ENCODE results near the gene SGF29. TPM values are rescaled to one million over a fixed set of nuclear protein-coding genes. Genes with fewer than 3 reads are reported as not detected.
"Not testable (repeated sequence)": the region's sequence is repeated elsewhere in the genome, so short reads cannot be mapped to it uniquely, and the experiment has no call there.

SGF29 gene
- total RNA-seq, 2 experiments from 2014 or later = 47.0 to 49.8 TPM

DNA sequence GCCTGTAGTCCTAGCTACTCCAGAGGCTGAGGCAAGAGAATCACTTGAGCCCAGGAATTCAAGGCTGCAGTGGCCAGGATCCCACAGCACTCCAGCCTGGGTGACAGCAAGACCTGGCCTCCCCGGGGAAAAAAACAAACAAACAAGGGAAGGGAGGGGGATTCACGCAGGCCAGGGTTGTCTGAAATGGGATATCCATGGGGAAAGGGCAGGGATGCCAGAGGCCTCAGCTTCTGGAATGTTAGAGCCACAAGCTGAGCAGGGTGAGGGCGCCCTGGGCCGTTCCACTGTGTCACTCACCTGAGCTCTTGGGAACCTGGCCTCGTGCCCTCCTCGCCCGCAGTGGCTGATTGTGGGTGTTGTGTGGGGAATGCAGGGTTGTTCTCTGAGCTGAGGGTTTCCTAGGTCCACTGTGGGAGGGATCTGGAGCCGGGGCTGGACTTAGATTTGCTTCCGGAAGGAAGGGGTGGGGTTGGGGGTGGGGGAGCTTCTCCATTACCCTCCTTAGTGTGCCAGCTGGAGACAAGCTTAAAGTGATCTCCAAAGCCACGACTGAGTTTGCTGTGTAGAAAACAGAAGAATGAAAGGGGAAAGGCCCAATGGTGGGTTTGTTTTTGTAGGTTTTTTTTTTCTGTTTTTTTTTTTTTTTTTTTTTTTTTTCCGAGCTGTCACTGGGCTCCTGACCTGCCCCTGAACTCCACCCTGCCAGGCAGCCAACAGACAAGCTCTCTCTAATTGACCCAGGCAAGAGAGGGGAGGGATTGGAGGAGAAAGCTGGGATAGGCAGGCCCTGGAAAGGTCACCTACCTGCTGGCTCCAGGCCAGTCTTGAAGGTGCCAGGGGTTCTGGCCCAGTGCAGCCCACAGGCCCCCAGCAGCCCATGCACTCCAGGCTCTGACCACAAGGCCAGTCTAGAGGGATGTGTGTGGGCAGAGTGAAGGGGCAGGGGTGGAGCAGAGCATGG is 56.2 kb downstream of the SGF29 start, which contains the start of gene SULT1A1:
TSS of gene SULT1A1 (minus strand) at position 414 of the 964 bp plus-strand sequence. CDS start 1,189 bp downstream, outside the sequence.
- Mint-ChIP-seq H3K4me1 (peaks cover 14% of the 10 kb centered on the region), H3K27me3 (no peaks in the 10 kb centered on the region), H3K4me3 (no peak within 1 kb of the TSS), H3K36me3 (peaks cover 2% of the 10 kb centered on the region), H3K27ac (peak within 1 kb of the TSS; percentile 64), H3K9me3 (no peaks in the 10 kb centered on the region)
- DNase-seq = no peak
- no peak for ATAC-seq (ENCODE audit: low read depth)
- POLR2A ChIA-PET = interaction anchor here (0.7 to 1.4 kb wide), 4 partner anchors 13 to 1422 kb away, joined by 3 to 5 read pairs (median 4); partner anchors contain the start of gene SULT1A2

GRCh38 chr16:28610595-28611191 is 57.0 kb downstream of the SGF29 start:
- H3K36me3 Mint-ChIP-seq = peaks cover 2% of the 10 kb centered on the region
- H3K4me1 Mint-ChIP-seq = peaks cover 14% of the 10 kb centered on the region
- no peak overlapping the region for H3K4me3 Mint-ChIP-seq
- H3K9me3 Mint-ChIP-seq = no peaks in the 10 kb centered on the region
- POLR2A ChIA-PET = interaction anchor here (1.4 kb wide), 1 partner anchor 14 kb away, joined by 5 read pairs; the partner anchor contains the start of gene SULT1A2
- H3K27me3 Mint-ChIP-seq = no peaks in the 10 kb centered on the region
- DNase-seq (no peak), ATAC-seq (ENCODE audit: low read depth) (no peak)
- H3K27ac Mint-ChIP-seq = peak overlapping the region; percentile 43

DNA sequence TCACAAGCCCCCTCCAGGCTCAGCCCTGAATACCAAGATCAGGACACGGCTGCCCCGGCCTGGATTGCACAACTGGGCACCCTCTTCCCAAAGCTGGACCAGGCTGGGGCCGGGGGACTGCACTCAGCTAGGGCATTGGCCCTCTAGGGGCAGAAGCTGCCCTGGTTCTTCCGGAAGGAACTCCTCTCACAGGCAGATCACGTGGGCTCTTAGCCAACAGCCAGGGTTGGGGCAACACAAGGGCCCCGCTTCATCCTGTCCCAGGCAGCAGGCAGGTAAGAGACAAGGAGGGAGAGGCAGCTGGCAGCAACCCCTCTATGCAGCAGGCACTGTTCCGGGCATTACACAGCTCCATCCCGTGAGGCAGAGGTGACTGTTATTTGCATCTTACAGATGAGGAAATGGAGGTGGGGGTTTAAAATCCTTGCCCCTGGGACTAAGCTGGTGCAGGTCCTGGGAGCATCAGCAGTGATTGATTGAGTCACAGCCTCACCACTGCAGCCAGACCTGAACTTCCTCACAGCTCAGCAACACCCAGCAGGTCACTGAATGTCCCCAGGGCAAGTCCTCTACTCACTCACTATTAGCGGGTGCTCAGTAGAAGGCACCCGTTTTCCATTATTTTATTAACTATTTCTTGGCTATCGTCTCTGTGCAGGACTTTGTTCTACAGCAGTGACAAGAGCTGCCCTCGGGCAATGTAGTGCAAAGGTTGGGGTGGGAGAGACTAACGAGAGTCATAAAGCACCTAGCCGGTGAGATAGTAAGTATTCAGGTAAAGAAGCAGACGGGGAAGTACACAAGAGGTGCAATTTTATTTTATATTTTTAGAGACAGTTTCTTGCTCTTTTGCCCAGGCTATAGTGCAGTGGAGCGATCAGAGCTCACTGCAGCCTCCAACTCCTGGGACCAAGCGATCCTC is 58.9 kb downstream of the SGF29 start:
- H3K27ac Mint-ChIP-seq, H3K4me3 Mint-ChIP-seq, H3K27me3 Mint-ChIP-seq, H3K9me3 Mint-ChIP-seq, H3K36me3 Mint-ChIP-seq, DNase-seq, POLR2A ChIA-PET: not testable (repeated sequence)
- ATAC-seq (ENCODE audit: low read depth) = peak; percentile 96
- H3K4me1 Mint-ChIP-seq = peaks cover 14% of the 10 kb centered on the region

GRCh38 chr16:28613912-28614311 is 60.2 kb downstream of the SGF29 start:
- ATAC-seq (ENCODE audit: low read depth); H3K4me3 Mint-ChIP-seq; H3K27ac Mint-ChIP-seq; POLR2A ChIA-PET; DNase-seq; H3K36me3 Mint-ChIP-seq; H3K9me3 Mint-ChIP-seq; H3K27me3 Mint-ChIP-seq: not testable (repeated sequence)
- H3K4me1 Mint-ChIP-seq = peaks cover 14% of the 10 kb centered on the region

DNA sequence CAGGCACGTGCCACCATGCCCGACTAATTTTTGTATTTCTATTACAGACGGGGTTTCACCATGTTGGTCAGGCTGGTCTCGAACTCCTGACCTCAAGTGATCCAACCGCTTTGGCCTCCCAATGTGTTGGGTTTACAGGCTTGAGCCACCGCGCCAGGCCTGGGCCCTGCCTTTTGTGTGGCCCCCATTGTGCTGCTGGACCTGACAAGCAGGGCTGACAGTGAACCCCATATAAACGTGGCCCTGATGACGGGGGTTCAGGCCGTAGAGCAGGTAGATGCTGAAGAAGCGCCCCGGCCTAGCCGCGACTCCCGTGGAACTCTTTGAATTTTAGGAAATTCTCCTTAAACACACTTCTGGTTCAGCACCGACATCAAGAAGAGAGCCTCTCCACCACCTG is 60.8 kb downstream of the SGF29 start:
- ATAC-seq (ENCODE audit: low read depth); H3K27me3 Mint-ChIP-seq; DNase-seq; POLR2A ChIA-PET; H3K4me3 Mint-ChIP-seq; H3K27ac Mint-ChIP-seq; H3K36me3 Mint-ChIP-seq; H3K9me3 Mint-ChIP-seq: not testable (repeated sequence)
- peaks cover 12% of the 10 kb centered on the region for H3K4me1 Mint-ChIP-seq

GRCh38 chr16:28615486-28616223 is 61.9 kb downstream of the SGF29 start:
- POLR2A ChIA-PET; H3K9me3 Mint-ChIP-seq; H3K4me1 Mint-ChIP-seq; ATAC-seq (ENCODE audit: low read depth); H3K27me3 Mint-ChIP-seq; DNase-seq; H3K36me3 Mint-ChIP-seq; H3K27ac Mint-ChIP-seq; H3K4me3 Mint-ChIP-seq: not testable (repeated sequence)

- DNase-seq; H3K9me3 Mint-ChIP-seq; H3K4me3 Mint-ChIP-seq; POLR2A ChIA-PET; H3K27me3 Mint-ChIP-seq; H3K4me1 Mint-ChIP-seq; H3K36me3 Mint-ChIP-seq; ATAC-seq (ENCODE audit: low read depth); H3K27ac Mint-ChIP-seq: not testable (repeated sequence)
These were observed 62.5 kb downstream of the SGF29 start for GRCh38 chr16:28616224-28616577.

- ATAC-seq (ENCODE audit: low read depth) = no peak
- H3K27ac Mint-ChIP-seq = no peak overlapping the region
- H3K9me3 Mint-ChIP-seq = no peaks in the 10 kb centered on the region
- POLR2A ChIA-PET = interaction anchor here (0.8 kb wide), 1 partner anchor 14 kb away, joined by 3 read pairs; no protein-coding TSS in a partner anchor
- peaks cover 2% of the 10 kb centered on the region for H3K4me1 Mint-ChIP-seq
- no peak overlapping the region for H3K4me3 Mint-ChIP-seq
- H3K27me3 Mint-ChIP-seq = no peaks in the 10 kb centered on the region
- DNase-seq = no peak
- peaks cover 4% of the 10 kb centered on the region for H3K36me3 Mint-ChIP-seq
These were observed 62.9 kb downstream of the SGF29 start for GRCh38 chr16:28616636-28617035.

DNA sequence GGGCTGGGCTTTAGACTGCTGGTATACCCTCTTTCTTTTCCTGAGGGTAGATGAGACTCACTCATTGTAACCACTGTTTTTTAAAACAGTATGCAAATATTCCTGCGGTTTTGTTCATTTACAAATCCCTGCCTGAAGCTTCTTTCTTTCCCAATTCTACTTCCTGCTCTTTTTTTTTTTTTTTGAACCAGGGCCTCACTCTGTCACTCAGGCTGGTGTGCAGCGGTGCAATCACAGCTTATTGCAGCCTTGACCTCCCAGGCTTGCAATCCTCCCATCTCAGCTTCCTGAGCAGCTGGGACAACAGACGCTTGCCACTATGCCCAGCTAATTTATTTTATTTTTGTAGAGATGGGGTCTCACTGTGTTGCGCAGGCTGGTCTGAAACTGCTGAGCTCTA is 64.2 kb downstream of the SGF29 start:
- Mint-ChIP-seq H3K4me3 (no peak overlapping the region), H3K36me3 (peaks cover 4% of the 10 kb centered on the region), H3K9me3 (no peaks in the 10 kb centered on the region), H3K27ac (no peak overlapping the region), H3K27me3 (no peaks in the 10 kb centered on the region), H3K4me1 (peaks cover 9% of the 10 kb centered on the region)
- ATAC-seq (ENCODE audit: low read depth) (no peak), DNase-seq (no peak)
- POLR2A ChIA-PET = no interaction called here

DNA sequence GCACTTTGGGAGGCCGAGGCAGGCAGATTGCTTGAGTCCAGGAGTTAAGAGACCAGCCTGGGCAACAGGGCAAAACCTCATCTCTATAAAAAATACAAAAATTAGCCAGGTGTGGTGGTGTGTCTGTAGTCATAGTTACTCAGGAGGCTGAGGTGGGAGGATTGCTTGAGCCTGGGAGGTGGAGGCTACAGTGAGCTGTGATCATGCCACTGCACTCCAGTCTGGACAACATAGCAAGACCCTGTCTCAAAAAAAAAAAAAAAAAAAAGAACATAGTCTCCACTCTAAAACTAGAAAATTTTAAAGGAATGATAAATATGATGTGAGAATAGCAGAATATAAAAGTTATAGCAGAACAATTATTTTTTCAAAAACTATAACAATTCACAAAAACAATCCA is 66.6 kb downstream of the SGF29 start:
- ATAC-seq (ENCODE audit: low read depth); POLR2A ChIA-PET; DNase-seq; H3K36me3 Mint-ChIP-seq; H3K27ac Mint-ChIP-seq; H3K4me3 Mint-ChIP-seq; H3K27me3 Mint-ChIP-seq; H3K9me3 Mint-ChIP-seq: not testable (repeated sequence)
- peaks cover 16% of the 10 kb centered on the region for H3K4me1 Mint-ChIP-seq

DNA sequence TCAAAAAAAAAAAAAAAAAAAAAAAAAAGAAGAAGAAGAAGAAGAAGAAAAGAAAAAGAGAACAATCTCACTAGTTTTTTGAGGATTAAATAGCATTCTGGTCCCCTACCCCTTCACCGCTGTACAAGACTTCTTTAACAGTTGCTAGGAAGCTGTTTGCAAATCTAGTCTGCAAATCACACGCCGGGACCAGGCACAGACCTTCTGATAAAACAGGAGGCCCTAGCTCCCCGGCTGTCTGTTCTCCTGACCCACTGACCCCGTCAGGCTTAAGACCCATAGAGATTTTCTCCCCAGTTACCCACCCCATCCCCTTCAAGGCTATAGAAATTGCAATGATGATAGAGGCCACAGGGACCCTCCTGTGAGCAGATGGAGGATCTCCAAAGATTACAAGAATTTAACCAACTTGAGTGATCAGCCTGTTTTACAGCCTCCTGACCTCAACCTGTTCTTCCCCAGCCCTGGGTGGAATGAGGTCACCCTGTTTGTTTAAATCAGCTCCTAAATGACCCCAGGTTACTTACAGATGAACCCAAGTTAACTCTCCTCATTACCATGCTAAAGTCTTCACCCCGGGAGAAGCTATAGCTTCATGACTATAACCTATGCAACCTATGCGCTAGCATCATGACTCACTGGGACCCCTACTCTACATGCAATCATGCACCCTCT is 67.9 kb downstream of the SGF29 start:
- POLR2A ChIA-PET = no interaction called here
- Mint-ChIP-seq H3K4me3 (peak overlapping the region; percentile 90), H3K9me3 (no peaks in the 10 kb centered on the region), H3K4me1 (peaks cover 16% of the 10 kb centered on the region), H3K36me3 (peaks cover 4% of the 10 kb centered on the region), H3K27ac (peak overlapping the region; percentile 11), H3K27me3 (peaks cover 12% of the 10 kb centered on the region)
- DNase-seq = no peak
- no peak for ATAC-seq (ENCODE audit: low read depth)

DNA sequence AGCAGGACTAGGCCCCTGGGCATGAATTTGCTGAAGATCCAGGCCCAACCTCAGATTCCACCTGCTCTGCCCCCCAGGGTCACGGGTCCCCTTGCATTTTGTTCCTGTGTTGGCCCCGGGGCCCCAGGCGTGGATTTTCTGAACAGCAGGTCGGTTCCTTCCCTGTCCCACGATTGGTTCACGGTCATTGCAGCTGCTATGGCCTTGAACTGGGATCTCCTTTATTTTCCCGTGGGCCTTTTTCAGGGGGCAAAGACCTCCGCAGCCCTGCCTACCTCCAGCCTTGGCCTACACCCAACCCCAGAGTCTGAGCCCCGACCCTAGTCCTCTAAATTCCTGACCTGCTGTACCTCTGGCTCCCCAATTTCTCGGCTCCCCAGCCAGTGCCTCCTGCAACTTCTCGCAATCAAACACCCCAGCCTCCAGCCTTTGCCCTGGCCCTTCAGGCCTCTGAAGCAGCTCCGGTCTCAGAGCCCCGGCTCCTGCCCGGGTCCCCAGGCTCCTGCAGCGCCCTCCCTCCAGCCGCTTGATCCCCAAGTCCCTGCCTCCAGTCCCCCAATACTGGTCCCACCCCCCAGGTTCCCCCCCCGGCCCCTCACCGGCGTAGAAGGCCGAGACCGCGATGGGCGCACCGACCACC is 68.9 kb downstream of the SGF29 start:
- Mint-ChIP-seq H3K27ac (peak overlapping the region; percentile 76), H3K4me1 (peaks cover 16% of the 10 kb centered on the region), H3K4me3 (peak overlapping the region; percentile 90), H3K27me3 (peaks cover 16% of the 10 kb centered on the region)
- DNase-seq, H3K9me3 Mint-ChIP-seq, H3K36me3 Mint-ChIP-seq: not testable (repeated sequence)
- POLR2A ChIA-PET = interaction anchor here (1.5 to 1.6 kb wide), 2 partner anchors 25 to 128 kb away, joined by 3 to 9 read pairs; partner anchors contain the start of gene APOBR
- peak; percentile 16 for ATAC-seq (ENCODE audit: low read depth)
